Neural cell (in vitro differentiated cells): ENCODE results near the gene MEGF11. TPM values are rescaled to one million over a fixed set of nuclear protein-coding genes. Genes with fewer than 3 reads are reported as not detected.

ENCODE experiments used
- H2AFZ ChIP-seq: fragments of 200-600, 300-800 bp; sonication (generic), shearing (Covaris generic); 2 replicates; pipeline ENCODE4 v1.6.0; 2014; ENCODE audit warnings: low read depth, mild to moderate bottlenecking, antibody characterized with exemption, low read length, moderate library complexity
- H3F3A ChIP-seq: fragments of 200-600 bp; shearing (Covaris generic); 2 replicates; pipeline ENCODE4 v1.6.1; 2016; ENCODE audit warnings: mild to moderate bottlenecking, moderate library complexity, mixed read lengths, antibody characterized with exemption, low read length; ENCODE audit not compliant: insufficient read depth, poor library complexity, severe bottlenecking
- H3K27ac ChIP-seq: fragments of 200-600, 300-800 bp; sonication (generic), shearing (Covaris generic); 2 replicates; pipeline ENCODE4 v1.5.1; 2014; ENCODE audit warnings: mild to moderate bottlenecking, low read length, moderate library complexity
- H3K27me3 ChIP-seq: fragments of 300-800, 200-600 bp; sonication (generic), shearing (Covaris generic); 2 replicates; pipeline ENCODE4 v1.6.0; 2014; ENCODE audit warnings: mild to moderate bottlenecking, low read depth, low read length, moderate library complexity; ENCODE audit not compliant: insufficient read depth
- H3K36me3 ChIP-seq: fragments of 300-800, 200-600 bp; sonication (generic), shearing (Covaris generic); 2 replicates; pipeline ENCODE4 v1.5.1; 2014; ENCODE audit warnings: mild to moderate bottlenecking, antibody characterized with exemption, low read length, moderate library complexity; ENCODE audit not compliant: insufficient read depth
- H3K4me2 ChIP-seq: fragments of 300-800, 200-600 bp; sonication (generic), shearing (Covaris generic); 2 replicates; pipeline ENCODE4 v1.6.0; 2014; ENCODE audit warnings: mild to moderate bottlenecking, low read length
- H3K4me3 ChIP-seq: fragments of 300-800, 200-600 bp; sonication (generic), shearing (Covaris generic); 2 replicates; pipeline ENCODE4 v1.5.1; 2014; ENCODE audit warnings: mild to moderate bottlenecking, low read length, moderate library complexity
- H3K79me2 ChIP-seq: fragments of 200-600 bp; shearing (Covaris generic); replicated peaks from 2 replicates; pipeline ENCODE4 v1.6.0; 2014; ENCODE audit warnings: mild to moderate bottlenecking, low read length, moderate library complexity; ENCODE audit not compliant: insufficient read depth
- H3K9ac ChIP-seq: fragments of 300-800, 200-600 bp; sonication (generic), shearing (Covaris generic); 2 replicates; pipeline ENCODE4 v1.6.1; 2016; ENCODE audit warnings: mild to moderate bottlenecking, low read length, mixed read lengths
- H3K9me2 ChIP-seq: fragments of 200-600 bp; shearing (Covaris generic); 2 replicates; pipeline ENCODE4 v1.6.1; 2016; ENCODE audit warnings: mild to moderate bottlenecking, low read length, mixed read lengths; ENCODE audit not compliant: insufficient read depth
- H3K9me3 ChIP-seq: fragments of 200-600, 300-800 bp; sonication (generic), shearing (Covaris generic); 2 replicates; pipeline ENCODE4 v1.6.1; 2016; ENCODE audit warnings: mild to moderate bottlenecking, mixed run types, low read length, moderate library complexity, mixed read lengths
- H4K20me1 ChIP-seq: fragments of 200-600 bp; shearing (Covaris generic); 2 replicates; pipeline ENCODE4 v1.6.1; 2016; ENCODE audit warnings: mild to moderate bottlenecking, mixed run types; ENCODE audit not compliant: insufficient read depth
- EP300 ChIP-seq: fragments of 450-650 bp; conservative IDR thresholded peaks from 2 replicates; pipeline ENCODE4 v1.6.1; 2014; ENCODE audit warnings: antibody characterized with exemption, mild to moderate bottlenecking, moderate library complexity; ENCODE audit not compliant: poor library complexity, severe bottlenecking
- EZH2 ChIP-seq: fragments of 200-600, 300-800 bp; shearing (Covaris generic), sonication (generic); IDR thresholded peaks from 2 replicates; pipeline ENCODE4 v1.6.1; 2014; ENCODE audit warnings: antibody characterized with exemption, low read length, borderline replicate concordance, mild to moderate bottlenecking; ENCODE audit not compliant: insufficient read depth, poor library complexity, severe bottlenecking
- MXI1 ChIP-seq: fragments of 450-650 bp; conservative IDR thresholded peaks from 2 replicates; pipeline ENCODE4 v1.6.1; 2014; ENCODE audit warnings: antibody characterized with exemption, mild to moderate bottlenecking; ENCODE audit not compliant: poor library complexity, severe bottlenecking
- POLR2AphosphoS5 ChIP-seq: IDR thresholded peaks from 2 replicates; pipeline ENCODE4 v1.6.1; 2012
- RAD21 ChIP-seq: fragments of 450-650 bp; conservative IDR thresholded peaks from 2 replicates; pipeline ENCODE4 v1.6.1; 2014; ENCODE audit warnings: antibody characterized with exemption, mild to moderate bottlenecking, moderate library complexity
- SMC3 ChIP-seq: fragments of 450-650 bp; conservative IDR thresholded peaks from 2 replicates; pipeline ENCODE4 v1.6.1; 2014; ENCODE audit warnings: antibody characterized with exemption, mild to moderate bottlenecking, moderate library complexity; ENCODE audit not compliant: poor library complexity
- TAF1 ChIP-seq: IDR thresholded peaks from 2 replicates; pipeline ENCODE4 v1.6.1; 2012; ENCODE audit warnings: low read depth
- polyA plus RNA-seq: library from polyadenylated mRNA; depleted of rRNA; stranded (reverse); fragments of >200 nt; gene quantifications from 2 replicates; pipeline ENCODE4 v1.2.3, GENCODE V29; 2014
- TF ChIP-seq, protein P1 (sequence below): IDR thresholded peaks from 2 replicates; pipeline ENCODE4 v1.6.1; 2012; ENCODE audit warnings: borderline replicate concordance
- TF ChIP-seq, protein P2 (sequence below): fragments of 450-650 bp; IDR thresholded peaks from 2 replicates; pipeline ENCODE4 v1.5.1; 2014; ENCODE audit warnings: antibody characterized with exemption, mild to moderate bottlenecking, moderate library complexity; ENCODE audit not compliant: poor library complexity, severe bottlenecking

Gene MEGF11
- polyA plus RNA-seq, 1 donor from 2014 or later, result 0.64 TPM

DNA sequence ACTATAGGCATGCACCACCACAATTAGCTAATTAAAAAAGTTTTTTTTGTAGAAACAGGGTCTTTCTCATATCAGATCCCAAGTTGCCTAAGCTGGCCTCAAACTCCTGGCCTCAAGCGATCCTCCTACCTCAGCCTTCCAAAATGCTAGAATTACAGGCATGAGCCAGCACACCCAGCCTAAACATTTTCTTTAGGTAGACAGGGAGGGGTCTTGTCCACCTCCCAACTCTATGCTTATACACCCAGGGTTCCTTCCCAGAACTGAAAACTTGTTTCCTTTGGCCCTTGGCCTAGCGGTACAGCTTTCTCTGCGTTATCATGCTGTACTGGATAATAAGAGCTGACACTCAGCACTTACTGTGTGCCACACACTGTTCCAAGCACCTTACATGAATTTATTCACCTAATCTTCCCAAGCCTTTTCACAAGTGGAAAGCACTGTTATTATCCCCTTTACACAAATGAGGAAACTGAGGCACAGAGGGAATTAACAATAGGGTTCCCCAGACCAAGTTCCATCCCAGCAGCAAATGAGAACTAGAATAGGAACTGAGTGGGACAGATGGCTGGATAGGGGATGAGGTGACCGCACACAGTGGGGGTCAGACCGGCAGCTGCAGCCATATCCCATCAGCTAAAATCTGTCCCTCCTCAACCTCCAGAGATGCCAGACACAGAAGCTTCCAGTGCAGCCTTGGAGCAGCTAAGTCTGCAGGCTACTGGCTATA, 150.8 kb downstream of the MEGF11 start:
- Histone ChIP-seq H3K9me2 (no peaks in the 10 kb centered on the region), H2AFZ (no peak overlapping the region), H3K36me3 (no peaks in the 10 kb centered on the region), H3K4me2 (no peak overlapping the region), H3K79me2 (no peaks in the 10 kb centered on the region), H3K9me3 (no peaks in the 10 kb centered on the region), H4K20me1 (no peaks in the 10 kb centered on the region), H3K27ac (no peak overlapping the region), H3K9ac (no peak overlapping the region), H3K27me3 (no peaks in the 10 kb centered on the region), H3F3A (no peaks in the 10 kb centered on the region), H3K4me3 (no peak overlapping the region)
- TF ChIP-seq MXI1 (no peak), POLR2AphosphoS5 (no peak), SMC3 (no peak), EZH2 (no peak), TAF1 (no peak), EP300 (no peak), RAD21 (no peak)
- TF ChIP-seq, protein P1, sequence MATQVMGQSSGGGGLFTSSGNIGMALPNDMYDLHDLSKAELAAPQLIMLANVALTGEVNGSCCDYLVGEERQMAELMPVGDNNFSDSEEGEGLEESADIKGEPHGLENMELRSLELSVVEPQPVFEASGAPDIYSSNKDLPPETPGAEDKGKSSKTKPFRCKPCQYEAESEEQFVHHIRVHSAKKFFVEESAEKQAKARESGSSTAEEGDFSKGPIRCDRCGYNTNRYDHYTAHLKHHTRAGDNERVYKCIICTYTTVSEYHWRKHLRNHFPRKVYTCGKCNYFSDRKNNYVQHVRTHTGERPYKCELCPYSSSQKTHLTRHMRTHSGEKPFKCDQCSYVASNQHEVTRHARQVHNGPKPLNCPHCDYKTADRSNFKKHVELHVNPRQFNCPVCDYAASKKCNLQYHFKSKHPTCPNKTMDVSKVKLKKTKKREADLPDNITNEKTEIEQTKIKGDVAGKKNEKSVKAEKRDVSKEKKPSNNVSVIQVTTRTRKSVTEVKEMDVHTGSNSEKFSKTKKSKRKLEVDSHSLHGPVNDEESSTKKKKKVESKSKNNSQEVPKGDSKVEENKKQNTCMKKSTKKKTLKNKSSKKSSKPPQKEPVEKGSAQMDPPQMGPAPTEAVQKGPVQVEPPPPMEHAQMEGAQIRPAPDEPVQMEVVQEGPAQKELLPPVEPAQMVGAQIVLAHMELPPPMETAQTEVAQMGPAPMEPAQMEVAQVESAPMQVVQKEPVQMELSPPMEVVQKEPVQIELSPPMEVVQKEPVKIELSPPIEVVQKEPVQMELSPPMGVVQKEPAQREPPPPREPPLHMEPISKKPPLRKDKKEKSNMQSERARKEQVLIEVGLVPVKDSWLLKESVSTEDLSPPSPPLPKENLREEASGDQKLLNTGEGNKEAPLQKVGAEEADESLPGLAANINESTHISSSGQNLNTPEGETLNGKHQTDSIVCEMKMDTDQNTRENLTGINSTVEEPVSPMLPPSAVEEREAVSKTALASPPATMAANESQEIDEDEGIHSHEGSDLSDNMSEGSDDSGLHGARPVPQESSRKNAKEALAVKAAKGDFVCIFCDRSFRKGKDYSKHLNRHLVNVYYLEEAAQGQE, result no peak
- TF ChIP-seq, protein P2, sequence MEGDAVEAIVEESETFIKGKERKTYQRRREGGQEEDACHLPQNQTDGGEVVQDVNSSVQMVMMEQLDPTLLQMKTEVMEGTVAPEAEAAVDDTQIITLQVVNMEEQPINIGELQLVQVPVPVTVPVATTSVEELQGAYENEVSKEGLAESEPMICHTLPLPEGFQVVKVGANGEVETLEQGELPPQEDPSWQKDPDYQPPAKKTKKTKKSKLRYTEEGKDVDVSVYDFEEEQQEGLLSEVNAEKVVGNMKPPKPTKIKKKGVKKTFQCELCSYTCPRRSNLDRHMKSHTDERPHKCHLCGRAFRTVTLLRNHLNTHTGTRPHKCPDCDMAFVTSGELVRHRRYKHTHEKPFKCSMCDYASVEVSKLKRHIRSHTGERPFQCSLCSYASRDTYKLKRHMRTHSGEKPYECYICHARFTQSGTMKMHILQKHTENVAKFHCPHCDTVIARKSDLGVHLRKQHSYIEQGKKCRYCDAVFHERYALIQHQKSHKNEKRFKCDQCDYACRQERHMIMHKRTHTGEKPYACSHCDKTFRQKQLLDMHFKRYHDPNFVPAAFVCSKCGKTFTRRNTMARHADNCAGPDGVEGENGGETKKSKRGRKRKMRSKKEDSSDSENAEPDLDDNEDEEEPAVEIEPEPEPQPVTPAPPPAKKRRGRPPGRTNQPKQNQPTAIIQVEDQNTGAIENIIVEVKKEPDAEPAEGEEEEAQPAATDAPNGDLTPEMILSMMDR, result no peak

DNA sequence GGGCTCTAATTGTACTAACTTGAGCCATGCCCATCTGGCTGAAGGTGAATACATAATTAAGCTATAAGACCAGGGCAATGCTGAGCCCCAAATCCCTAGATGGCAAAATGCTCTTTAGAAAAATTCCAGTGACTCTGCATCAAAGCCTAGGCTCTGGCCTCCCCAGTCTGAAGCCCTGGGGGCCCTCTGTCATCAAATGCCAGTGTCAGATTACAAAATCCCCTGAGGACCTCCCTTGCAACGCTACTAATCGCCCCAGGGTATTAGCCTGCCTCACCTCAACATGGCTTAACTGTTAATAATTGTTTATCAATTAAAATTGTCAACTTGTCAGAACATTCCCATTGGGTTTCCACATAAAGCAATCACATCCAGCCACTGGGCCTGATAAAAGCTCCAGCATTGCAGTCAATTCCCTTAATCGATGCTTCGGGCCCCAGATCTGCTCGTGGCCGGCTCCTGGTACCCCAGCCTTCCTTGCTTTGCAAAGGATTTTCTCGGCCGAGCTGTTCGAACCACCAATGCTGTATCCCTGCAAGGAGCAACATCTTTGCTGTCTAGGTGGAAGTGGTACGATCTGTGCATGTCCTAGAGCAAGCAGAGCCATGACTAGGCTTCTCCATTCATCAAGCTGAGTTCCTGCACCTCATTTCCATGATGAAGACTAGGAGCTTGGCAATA, 151.7 kb downstream of the MEGF11 start:
- no peak overlapping the region for H3K9ac ChIP-seq
- no peak overlapping the region for H3K27ac ChIP-seq
- H3K4me3 ChIP-seq, result no peak overlapping the region
- no peak overlapping the region for H2AFZ ChIP-seq
- no peaks in the 10 kb centered on the region for H3K9me2 ChIP-seq
- H3K36me3 ChIP-seq, result no peaks in the 10 kb centered on the region
- TF ChIP-seq EP300, result no peak
- no peak for TF ChIP-seq EZH2
- TF ChIP-seq MXI1, result no peak
- no peak for TF ChIP-seq RAD21
- no peak for TF ChIP-seq TAF1
- no peak for TF ChIP-seq SMC3
- TF ChIP-seq, protein P2, result no peak
- TF ChIP-seq, protein P1, result no peak
- no peak for TF ChIP-seq POLR2AphosphoS5
- no peak overlapping the region for H3K4me2 ChIP-seq
- no peaks in the 10 kb centered on the region for H4K20me1 ChIP-seq
- no peaks in the 10 kb centered on the region for H3K79me2 ChIP-seq
- no peaks in the 10 kb centered on the region for H3K27me3 ChIP-seq
- no peaks in the 10 kb centered on the region for H3K9me3 ChIP-seq
- no peaks in the 10 kb centered on the region for H3F3A ChIP-seq
